ENCODE measurements around the gene MINDY1.

Gene MINDY1, protein sequence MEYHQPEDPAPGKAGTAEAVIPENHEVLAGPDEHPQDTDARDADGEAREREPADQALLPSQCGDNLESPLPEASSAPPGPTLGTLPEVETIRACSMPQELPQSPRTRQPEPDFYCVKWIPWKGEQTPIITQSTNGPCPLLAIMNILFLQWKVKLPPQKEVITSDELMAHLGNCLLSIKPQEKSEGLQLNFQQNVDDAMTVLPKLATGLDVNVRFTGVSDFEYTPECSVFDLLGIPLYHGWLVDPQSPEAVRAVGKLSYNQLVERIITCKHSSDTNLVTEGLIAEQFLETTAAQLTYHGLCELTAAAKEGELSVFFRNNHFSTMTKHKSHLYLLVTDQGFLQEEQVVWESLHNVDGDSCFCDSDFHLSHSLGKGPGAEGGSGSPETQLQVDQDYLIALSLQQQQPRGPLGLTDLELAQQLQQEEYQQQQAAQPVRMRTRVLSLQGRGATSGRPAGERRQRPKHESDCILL

DNA sequence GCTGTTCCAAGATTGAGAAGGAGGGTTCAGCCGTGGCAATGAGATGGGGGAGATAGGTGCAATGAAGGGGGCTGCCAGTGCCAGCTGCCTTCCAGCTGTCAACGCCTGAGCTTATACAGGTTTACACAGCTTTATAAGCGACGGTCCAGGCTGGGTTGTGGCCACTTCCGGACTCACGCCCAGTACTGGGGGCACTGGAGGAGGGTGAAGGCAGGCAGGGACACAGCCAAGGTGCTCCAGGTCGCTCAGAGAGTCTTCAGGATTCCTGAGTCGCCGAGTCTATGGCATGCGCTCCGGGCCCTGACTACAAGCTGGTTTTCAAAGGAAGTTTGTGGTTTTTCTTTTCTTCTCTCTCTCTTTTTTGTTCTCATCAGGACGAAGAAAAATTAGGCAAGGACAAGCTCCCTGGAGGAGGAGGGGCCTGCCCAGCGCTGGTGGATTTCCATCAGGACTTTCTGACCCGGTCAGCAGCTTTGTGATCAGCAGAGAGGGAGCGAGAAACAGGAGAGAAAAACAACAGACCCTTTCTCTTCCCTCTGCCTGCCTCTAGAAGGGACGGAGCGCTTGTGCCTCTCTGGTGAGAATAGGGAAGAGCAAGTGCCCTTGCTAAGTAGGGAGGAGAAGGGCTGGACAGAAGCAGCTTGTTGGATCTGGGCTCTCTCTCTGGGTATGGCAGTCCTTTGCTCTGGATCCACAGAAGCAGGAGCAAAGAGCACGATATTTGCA is at the start of gene MINDY1:
Gene MINDY1, minus strand, starts transcription at position 576 of the 726 bp plus-strand sequence. CDS start 4,285 bp downstream, outside the sequence.
- peak in 1 of 2 donors; percentile 21 for DNase-seq (ENCODE audit: low read depth in 1 of 2, low spot score in 1 of 2)

DNA sequence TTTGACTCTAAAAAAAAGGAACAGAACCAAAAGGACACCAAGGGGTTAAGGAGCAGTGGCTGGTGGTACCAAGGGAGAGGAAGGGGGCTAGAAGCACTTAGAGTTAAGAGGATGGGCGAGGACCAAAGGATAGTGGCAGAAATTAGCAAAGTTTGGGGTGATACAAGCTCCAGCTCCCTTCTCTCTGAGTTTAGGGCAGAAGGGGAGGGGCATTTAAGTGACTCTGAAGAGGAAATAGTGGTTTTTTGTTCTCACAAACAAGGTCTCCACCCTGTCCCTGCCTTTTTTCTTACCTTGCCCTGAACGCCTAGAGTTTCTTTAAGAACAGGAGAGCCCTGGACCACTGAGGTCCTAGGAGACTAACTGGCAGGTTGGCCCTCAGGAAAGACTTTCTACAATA is 49.4 kb upstream of the MINDY1 start:
- DNase-seq (ENCODE audit: low read depth in 1 of 2, low spot score in 1 of 2), result no peak

DNA sequence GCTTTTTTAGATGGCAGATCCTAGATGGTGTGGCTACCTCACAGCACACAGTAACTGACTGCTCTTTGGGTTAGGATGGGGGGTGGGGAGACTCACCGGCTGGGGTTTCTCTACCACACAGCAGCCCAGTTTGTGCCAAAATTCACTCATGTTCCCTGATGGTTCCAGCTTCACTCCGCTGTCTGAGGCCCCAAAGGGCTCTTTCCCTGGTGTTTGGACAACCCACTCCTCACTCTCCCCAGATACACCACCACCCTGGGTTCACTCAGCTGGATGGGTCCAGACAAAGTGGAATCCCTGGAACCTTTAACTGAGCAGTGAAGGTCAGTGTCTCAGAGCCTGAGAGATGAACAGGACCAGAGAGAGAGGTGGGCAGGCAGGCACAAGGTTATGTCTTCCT is 48.9 kb upstream of the MINDY1 start:
- DNase-seq (ENCODE audit: low read depth in 1 of 2, low spot score in 1 of 2), result no peak

- no peak for DNase-seq (ENCODE audit: low read depth in 1 of 2, low spot score in 1 of 2)
Observed at GRCh38 chr1:151054971-151055547, 48.4 kb upstream of the MINDY1 start.

DNA sequence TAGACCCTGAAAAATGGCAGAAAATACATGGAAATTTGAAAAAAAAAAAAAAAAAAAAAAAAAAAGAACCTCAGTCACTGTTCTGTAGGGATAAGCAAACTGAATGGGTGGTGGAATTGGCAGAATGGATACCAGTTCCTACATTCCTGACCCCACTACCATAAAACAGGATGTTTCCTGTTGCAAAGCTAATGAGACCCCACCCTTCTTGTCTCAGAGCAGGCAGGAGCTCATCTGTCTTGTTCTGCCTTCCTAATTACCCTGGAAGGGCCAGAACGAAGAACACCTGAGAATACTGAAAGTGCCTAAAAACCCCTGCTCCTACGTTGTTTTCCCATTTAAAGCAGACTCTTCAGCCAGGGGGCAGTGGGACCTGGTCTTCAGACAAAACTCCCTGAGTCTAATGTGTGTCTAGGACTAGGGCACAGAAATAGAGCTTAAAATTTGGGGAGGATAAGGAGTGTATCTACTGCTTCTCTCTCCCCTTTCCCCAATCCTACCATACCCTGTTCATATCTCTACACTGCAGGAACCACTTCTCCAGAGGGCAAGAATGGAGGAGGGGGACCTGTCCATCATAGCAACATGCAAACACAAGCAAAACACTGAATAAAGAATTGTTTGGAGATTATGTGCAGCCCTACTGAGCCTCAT is 44.8 kb upstream of the MINDY1 start:
- no peak for DNase-seq (ENCODE audit: low read depth in 1 of 2, low spot score in 1 of 2)

- no peak for DNase-seq (ENCODE audit: low read depth in 1 of 2, low spot score in 1 of 2)
Observed at GRCh38 chr1:151050051-151050688, 43.5 kb upstream of the MINDY1 start.

GRCh38 chr1:151049458-151049857 is 42.8 kb upstream of the MINDY1 start:
- no peak for DNase-seq (ENCODE audit: low read depth in 1 of 2, low spot score in 1 of 2)

DNA sequence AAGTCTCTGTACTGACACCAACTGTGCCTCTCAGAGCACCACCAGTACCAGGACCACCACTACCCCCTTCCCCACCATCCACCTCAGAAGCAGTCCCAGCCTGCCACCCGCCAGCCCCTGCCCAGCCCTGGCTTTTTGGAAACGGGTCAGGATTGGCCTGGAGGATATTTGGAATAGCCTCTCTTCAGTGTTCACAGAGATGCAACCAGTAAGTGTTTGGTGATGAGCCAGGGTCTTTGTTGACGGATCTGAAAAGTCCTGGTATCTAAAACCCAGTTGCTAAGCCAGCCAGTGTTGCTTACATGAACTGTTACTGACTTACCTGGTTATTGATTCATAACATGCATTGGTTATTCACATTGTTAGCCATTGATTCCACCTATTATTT is 41.9 kb upstream of the MINDY1 start:
- DNase-seq (ENCODE audit: low read depth in 1 of 2, low spot score in 1 of 2), result no peak

DNA sequence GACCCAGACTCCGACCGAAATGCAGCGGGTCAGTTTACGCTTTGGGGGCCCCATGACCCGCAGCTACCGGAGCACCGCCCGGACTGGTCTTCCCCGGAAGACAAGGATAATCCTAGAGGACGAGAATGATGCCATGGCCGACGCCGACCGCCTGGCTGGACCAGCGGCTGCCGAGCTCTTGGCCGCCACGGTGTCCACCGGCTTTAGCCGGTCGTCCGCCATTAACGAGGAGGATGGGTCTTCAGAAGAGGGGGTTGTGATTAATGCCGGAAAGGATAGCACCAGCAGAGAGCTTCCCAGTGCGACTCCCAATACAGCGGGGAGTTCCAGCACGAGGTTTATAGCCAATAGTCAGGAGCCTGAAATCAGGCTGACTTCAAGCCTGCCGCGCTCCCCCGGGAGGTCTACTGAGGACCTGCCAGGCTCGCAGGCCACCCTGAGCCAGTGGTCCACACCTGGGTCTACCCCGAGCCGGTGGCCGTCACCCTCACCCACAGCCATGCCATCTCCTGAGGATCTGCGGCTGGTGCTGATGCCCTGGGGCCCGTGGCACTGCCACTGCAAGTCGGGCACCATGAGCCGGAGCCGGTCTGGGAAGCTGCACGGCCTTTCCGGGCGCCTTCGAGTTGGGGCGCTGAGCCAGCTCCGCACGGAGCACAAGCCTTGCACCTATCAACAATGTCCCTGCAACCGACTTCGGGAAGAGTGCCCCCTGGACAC is 41.4 kb upstream of the MINDY1 start:
- DNase-seq (ENCODE audit: low read depth in 1 of 2, low spot score in 1 of 2), result no peak

- no peak for DNase-seq (ENCODE audit: low read depth in 1 of 2, low spot score in 1 of 2)
Observed at GRCh38 chr1:151047591-151047924, 40.9 kb upstream of the MINDY1 start, which contains the start of gene C1orf56. Gene C1orf56, plus strand, starts transcription at chr1:151047751. Its CDS starts 97 bp downstream, at chr1:151047848.

DNA sequence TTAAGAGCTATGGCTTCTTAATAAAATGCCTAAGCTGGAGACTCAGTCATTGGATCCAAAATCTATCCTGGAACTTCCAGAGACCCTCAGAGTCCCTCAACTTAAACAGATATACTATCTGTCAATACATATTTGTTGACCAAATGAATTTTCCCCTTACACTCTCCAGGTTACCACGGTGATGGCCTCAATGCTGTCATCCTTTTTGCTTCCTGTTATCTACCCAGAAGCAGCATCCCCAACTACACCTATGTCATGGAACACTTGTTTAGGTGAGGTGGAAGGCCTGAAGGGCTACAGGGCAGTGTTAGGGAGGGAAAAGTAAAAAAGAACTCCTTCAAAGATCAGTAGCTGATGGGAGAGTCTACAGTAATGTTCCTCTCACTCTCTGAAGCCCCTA is 36.5 kb upstream of the MINDY1 start:
- no peak for DNase-seq (ENCODE audit: low read depth in 1 of 2, low spot score in 1 of 2)

- DNase-seq (ENCODE audit: low read depth in 1 of 2, low spot score in 1 of 2), result no peak
Observed at GRCh38 chr1:151039521-151039920, 32.8 kb upstream of the MINDY1 start.

- no peak for DNase-seq (ENCODE audit: low read depth in 1 of 2, low spot score in 1 of 2)
Observed at GRCh38 chr1:151037032-151037431, 30.3 kb upstream of the MINDY1 start.

GRCh38 chr1:151036356-151036755 is 29.7 kb upstream of the MINDY1 start, which contains the start of gene BNIPL:
Gene BNIPL, plus strand, starts transcription at chr1:151036586. Its CDS starts 140 bp downstream, at chr1:151036726.
- DNase-seq (ENCODE audit: low read depth in 1 of 2, low spot score in 1 of 2), result no peak

DNA sequence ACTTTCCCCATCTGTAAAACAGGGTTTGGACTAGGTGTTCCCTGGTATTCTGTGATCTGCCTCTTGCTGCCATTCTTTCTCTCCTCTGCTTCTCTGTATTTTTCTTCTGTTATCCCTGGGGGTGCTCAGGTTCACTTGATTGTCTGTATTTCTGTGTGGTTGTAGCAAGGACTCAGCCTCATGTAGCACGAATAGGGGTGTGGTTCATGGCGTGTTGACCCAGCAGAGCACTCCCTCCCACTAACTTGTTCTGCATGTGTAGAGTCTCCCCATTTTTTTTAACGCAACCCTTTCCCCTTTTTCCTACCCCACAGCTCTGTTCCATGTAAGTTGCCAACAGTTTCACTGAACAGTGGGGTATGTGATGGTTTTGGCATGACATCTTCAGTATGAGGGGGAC is 28.5 kb upstream of the MINDY1 start:
- no peak for DNase-seq (ENCODE audit: low read depth in 1 of 2, low spot score in 1 of 2)

DNA sequence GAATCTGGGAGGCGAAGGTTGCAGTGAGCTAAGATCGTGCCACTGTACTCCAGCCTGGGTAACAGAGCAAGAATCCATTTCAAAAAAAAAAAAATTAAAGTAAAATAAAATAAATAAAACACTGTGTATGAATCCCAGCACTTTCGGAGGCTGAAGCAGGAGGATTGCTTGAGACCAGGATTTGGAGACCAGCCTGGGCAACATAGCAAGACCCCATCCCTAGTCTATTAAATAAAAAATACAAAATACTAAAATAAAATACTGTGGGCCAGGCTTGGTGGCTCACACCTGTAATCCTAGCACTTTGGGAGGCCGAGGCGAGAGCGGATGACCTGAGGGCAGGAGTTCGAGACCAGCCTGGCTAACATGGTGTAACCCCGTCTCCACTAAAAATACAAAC is 25.5 kb upstream of the MINDY1 start:
- no peak for DNase-seq (ENCODE audit: low read depth in 1 of 2, low spot score in 1 of 2)

DNA sequence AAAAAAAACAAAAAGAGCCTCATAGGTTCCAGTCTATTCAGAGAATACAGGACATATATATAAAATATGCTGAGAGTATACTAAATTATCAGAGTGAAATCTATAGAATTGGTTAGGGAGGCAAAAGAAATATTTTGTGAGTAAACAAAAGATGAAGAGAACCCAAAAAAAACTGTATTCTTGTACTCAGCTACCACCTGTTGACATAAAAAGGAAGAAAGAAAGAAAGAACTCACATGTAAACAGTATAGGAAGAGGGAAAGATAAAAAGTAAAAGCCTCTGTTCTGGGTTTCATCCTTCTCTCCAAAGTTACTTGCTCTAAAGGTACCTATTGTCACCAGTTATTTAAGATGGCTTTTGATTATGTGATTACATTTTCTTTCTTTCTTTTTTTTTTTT is 19.8 kb upstream of the MINDY1 start:
- DNase-seq (ENCODE audit: low read depth in 1 of 2, low spot score in 1 of 2), result no peak

DNA sequence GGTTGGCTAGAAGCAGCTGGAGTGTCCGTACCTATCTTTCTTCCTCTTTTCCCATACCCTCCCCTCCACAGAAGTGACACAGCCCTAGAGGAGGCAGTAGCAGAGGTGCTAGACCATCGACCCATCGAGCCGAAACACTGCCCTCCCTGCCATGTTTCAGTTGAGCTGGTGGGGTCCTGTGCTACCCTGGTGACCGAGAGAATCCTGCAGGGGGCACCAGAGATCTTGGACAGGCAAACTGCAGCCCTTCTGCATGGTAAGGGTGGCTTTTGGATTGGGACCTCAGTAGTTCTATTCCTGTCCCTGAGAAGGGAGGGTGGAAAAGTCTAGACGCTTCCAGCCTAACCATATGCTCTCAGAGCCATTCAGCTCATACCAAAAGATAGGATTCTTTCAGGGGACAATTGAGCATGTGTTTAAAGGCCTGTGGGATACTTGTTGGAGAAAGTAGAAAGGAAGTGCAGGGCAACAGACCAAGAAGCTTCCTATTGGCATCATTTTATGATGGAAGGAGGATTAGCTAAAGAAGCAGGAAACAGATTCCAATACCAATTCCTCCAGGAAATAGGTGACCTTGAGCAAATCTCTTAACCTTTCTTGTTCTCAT is 17.9 kb upstream of the MINDY1 start:
- DNase-seq (ENCODE audit: low read depth in 1 of 2, low spot score in 1 of 2), result peak; percentile 56 to 72

GRCh38 chr1:151013518-151013917 is 6.8 kb upstream of the MINDY1 start:
- DNase-seq (ENCODE audit: low read depth in 1 of 2, low spot score in 1 of 2), result no peak

Data from activated CD4-positive, alpha-beta T cell treated with anti-CD3 and anti-CD28 coated beads, Interleukin-2, amount 50 U/mL, for 24 hours (primary cell).